Heart left ventricle (tissue), 16 donors: ENCODE measurements around the gene ETS2. TPM values are rescaled to one million over a fixed set of nuclear protein-coding genes. Genes with fewer than 3 reads are reported as not detected.

Experiments used
- ATAC-seq, 4 donors: fragments of 200-7000 bp; cut with Tn5 transposase; one replicate each; pipeline ENCODE4 v1.9.1; 2020 to 2022; ENCODE audit warnings: moderate library complexity in 4 of 4, mild to moderate bottlenecking in 3 of 4, moderate number of reproducible peaks in 1 of 4
- DNase-seq, 5 donors: peaks; one replicate each; pipeline ENCODE4 v3.0.0-alpha.2; 2020
- H3K27ac ChIP-seq, 12 donors: fragments of 200-600 bp; sonication (generic) in 4 of 12; one replicate each; pipeline versions ENCODE4 v1.5.0 to v1.8.0; 2016 to 2022; ENCODE audit warnings: mild to moderate bottlenecking in 2 of 12
- H3K27me3 ChIP-seq, 9 donors: fragments of 200-600 bp; sonication (generic) in 2 of 9; one replicate each; pipeline versions ENCODE4 v1.5.1 to v1.8.0; 2016 to 2022; ENCODE audit warnings: mild to moderate bottlenecking in 3 of 9
- H3K36me3 ChIP-seq, 9 donors: fragments of 200-600 bp; sonication (generic) in 2 of 9; one replicate each; pipeline versions ENCODE4 v1.5.0 to v1.8.0; 2018 to 2022; ENCODE audit warnings: mild to moderate bottlenecking in 2 of 9
- H3K4me1 ChIP-seq, 12 donors: fragments of 200-600 bp; sonication (generic) in 4 of 12; one replicate each; pipeline versions ENCODE4 v1.5.0 to v1.8.0; 2016 to 2022; ENCODE audit warnings: mild to moderate bottlenecking in 3 of 12
- H3K4me3 ChIP-seq, 12 donors: fragments of 200-600 bp; sonication (generic) in 4 of 12; one replicate each; pipeline versions ENCODE4 v1.5.0 to v1.8.0; 2017 to 2022; ENCODE audit warnings: mild to moderate bottlenecking in 9 of 12, moderate library complexity in 4 of 12
- H3K9me3 ChIP-seq, 12 donors: fragments of 200-600 bp; sonication (generic) in 4 of 12; one replicate each; pipeline versions ENCODE4 v1.5.0 to v1.8.0; 2016 to 2022; ENCODE audit warnings: mild to moderate bottlenecking in 1 of 12
- POLR2A ChIP-seq, 2 donors: fragments of 450-650 bp; IDR thresholded peaks; one replicate each; pipeline ENCODE4 v1.6.1; 2017; ENCODE audit warnings: antibody characterized with exemption in 2 of 2, mild to moderate bottlenecking in 2 of 2, moderate library complexity in 2 of 2
- WGBS, 4 donors: extraction: QIAGEN DNeasy Blood & Tissue Kit in 2 of 4; methylation state at CpG; one replicate each; pipeline versions ENCODE4 v1.1.5 to v1.1.7; 2013 to 2018; 5-methylcytosine and 5-hydroxymethylcytosine counted together
- intact Hi-C, 10 donors: fragments of 100-400 bp; cut with DNase I; formaldehyde crosslinking; loops; one replicate each; pipeline versions ENCODE4 v1.11.1 to v1.14.2; 2022
- polyA plus RNA-seq, 2 donors: library from polyadenylated mRNA; stranded (reverse); fragments of 200-250 nt; gene quantifications; one replicate each; pipeline ENCODE4 v1.2.3, GENCODE V29; 2013
- total RNA-seq, 9 donors: library from RNA; depleted of rRNA in 2 of 9; stranded (reverse); fragments of >200 nt in 2 of 9; fragmentation: NEBNext Ultra II Directional in 3 of 9; extraction: Animal tissue kit (Norgen Biotek cat#: 25700) in 3 of 9; gene quantifications; one replicate each; pipeline versions ENCODE4 v1.1.0 to v1.2.4, GENCODE V29; 2016 to 2023
- TF ChIP-seq, protein P1 (sequence below), 12 donors: fragments of 200-600 bp; sonication (generic) in 4 of 12; IDR thresholded peaks; one replicate each; pipeline versions ENCODE4 v1.5.0 to v1.8.0; 2018 to 2022; ENCODE audit warnings: antibody characterized with exemption in 12 of 12, mild to moderate bottlenecking in 5 of 12
- donor health status: ischemic (EF 13 %, LVEDD 7.1; RV severe dilation, severe dysfunction).
- donor health status: healthy with polysubstance abuse.
- donor health status: DM: no; HTN: yes; CAD: no.
- donor health status: DM: no; HTN: no; CAD: no.
- donor health status: ischemic (EF 25% LVEDD 6.9; RV normal size, moderate dysfunction).
- donor health status: ischemic (EF 25% LVEDD 5.7; RV mildly dilated, moderate dysfunction).
- donor health status: healthy.
- donor health status: DM: yes; HTN: yes; CAD: no.
- donor health status: ischemic (EF 35%, LVEDD 5.7; RV mildly dilated, moderate dysfunction).
- donor health status: nonischemic (EF 11% LVEDD 7.7; RV severe dilation, severe dysfunction).
- donor health status: DM: yes; HTN: yes; CAD: no.
- donor health status: PGD.
- donor health status: ischemic (EF 29% LVEDD 5.4; RV normal size, mild dysfunction).
- donor health status: nonischemic (EF 23%, LVEDD 6.1; RV moderate dilation, normal function).

ETS2 gene
- total and polyA plus RNA-seq, 11 donors: 19.0 to 92.7 (median 41.0) TPM

DNA sequence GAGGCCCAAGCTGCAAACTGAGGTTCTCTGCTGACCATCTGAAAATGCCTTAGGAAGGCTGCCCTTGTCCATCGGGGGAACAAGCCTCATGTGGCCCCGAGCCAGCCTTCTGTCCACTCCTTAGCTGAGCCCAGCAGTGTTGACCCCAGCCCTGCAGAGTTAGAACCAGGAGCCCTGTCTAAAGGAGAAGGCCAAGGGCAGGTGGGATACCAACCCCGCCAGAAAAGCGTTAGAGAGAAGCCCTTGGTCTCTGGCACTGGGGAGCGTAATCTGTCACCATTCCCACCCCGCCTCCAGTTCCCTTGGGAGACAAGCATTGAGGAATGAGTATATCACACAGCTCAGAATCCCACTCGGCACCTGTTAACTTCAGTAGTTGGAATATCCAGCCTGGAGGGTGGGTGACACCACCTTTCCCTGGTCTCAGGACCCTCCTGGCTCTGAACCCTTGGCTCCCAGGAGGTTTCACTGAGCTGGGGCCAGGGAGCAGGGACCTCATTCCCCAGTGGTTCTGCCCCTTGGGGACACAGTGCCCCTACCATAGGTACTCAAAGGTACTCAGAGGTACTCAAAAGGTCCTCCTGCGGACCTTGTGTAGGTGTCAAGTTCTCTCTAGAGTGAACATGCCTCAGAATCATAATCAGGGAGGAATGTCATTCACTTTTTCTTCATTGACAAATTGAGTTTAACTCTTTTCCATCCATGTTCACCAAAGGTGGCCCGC is 16.4 kb downstream of the ETS2 start:
- Histone ChIP-seq H3K27ac (peak overlapping the region; percentile 16 to 79 (median 66)), H3K9me3 (peaks cover 0 to 18% (median 5%) of the 10 kb centered on the region in 12 donors), H3K4me1 (peaks cover 3 to 71% (median 31%) of the 10 kb centered on the region in 12 donors), H3K27me3 (no peaks in the 10 kb centered on the region), H3K4me3 (no peak overlapping the region), H3K36me3 (peaks cover 2 to 79% (median 77%) of the 10 kb centered on the region in 9 donors)
- no peak for TF ChIP-seq POLR2A (IDR thresholded peaks at IDR 0.05)
- TF ChIP-seq, protein P1, sequence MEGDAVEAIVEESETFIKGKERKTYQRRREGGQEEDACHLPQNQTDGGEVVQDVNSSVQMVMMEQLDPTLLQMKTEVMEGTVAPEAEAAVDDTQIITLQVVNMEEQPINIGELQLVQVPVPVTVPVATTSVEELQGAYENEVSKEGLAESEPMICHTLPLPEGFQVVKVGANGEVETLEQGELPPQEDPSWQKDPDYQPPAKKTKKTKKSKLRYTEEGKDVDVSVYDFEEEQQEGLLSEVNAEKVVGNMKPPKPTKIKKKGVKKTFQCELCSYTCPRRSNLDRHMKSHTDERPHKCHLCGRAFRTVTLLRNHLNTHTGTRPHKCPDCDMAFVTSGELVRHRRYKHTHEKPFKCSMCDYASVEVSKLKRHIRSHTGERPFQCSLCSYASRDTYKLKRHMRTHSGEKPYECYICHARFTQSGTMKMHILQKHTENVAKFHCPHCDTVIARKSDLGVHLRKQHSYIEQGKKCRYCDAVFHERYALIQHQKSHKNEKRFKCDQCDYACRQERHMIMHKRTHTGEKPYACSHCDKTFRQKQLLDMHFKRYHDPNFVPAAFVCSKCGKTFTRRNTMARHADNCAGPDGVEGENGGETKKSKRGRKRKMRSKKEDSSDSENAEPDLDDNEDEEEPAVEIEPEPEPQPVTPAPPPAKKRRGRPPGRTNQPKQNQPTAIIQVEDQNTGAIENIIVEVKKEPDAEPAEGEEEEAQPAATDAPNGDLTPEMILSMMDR (IDR thresholded peaks at IDR 0.05): no peak
- WGBS, 4 donors: 72 to 84% (median 81%) methylated on average over 9 of the region's 9 CpGs
- ATAC-seq (peak in 1 of 4 donors; percentile 6), DNase-seq (no peak)
- intact Hi-C loops: loop anchor here in 2 of 10 donors (5.0 kb wide), 2 partner anchors 90 to 170 kb away; no protein-coding TSS in a partner anchor

- ATAC-seq (peak in 3 of 4 donors; percentile 10 to 48 (median 19)), DNase-seq (peak in 2 of 5 donors; percentile 45 to 52)
- H3K4me1 ChIP-seq: peaks cover 3 to 71% (median 31%) of the 10 kb centered on the region in 12 donors
- intact Hi-C loops: loop anchor here in 2 of 10 donors (5.0 kb wide), 2 partner anchors 89 to 169 kb away; no protein-coding TSS in a partner anchor
- 55 to 65% (median 60%) methylated on average over 25 to 26 of the region's 26 CpGs for WGBS, 4 donors
- no peak for TF ChIP-seq POLR2A (IDR thresholded peaks at IDR 0.05)
- TF ChIP-seq, protein P1 (IDR thresholded peaks at IDR 0.05): no peak
- peak overlapping the region; percentile 16 to 79 (median 66) for H3K27ac ChIP-seq
- peak overlapping the region in 1 of 12 donors; percentile 3 for H3K4me3 ChIP-seq
- H3K27me3 ChIP-seq: no peaks in the 10 kb centered on the region
- peaks cover 2 to 72% (median 70%) of the 10 kb centered on the region in 9 donors for H3K36me3 ChIP-seq
- H3K9me3 ChIP-seq: peaks cover 0 to 18% (median 5%) of the 10 kb centered on the region in 12 donors
Measured at GRCh38 chr21:38822778-38823238, 17.1 kb downstream of the ETS2 start.

DNA sequence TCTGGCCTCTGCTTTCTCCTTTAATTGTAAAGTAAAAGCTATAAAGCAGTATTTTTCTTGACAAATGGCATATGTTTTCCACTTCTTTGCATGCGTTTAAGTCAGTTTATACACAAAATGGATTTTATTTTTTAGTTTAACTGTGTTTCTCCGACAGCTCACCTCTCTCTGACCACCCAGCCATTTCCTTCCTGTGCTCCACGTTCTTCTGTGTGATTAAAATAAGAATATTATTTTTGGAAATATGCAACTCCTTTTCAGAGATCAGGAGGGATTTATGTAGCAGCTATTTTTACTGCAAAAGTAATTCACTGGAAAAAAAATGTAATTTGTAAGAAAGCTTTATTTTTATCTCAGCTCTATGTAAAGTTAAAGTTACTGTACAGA is 18.0 kb downstream of the ETS2 start:
- DNase-seq (no peak), ATAC-seq (peak in 2 of 4 donors; percentile 11 to 30)
- H3K27me3 ChIP-seq: no peaks in the 10 kb centered on the region
- H3K4me1 ChIP-seq: peaks cover 3 to 64% (median 31%) of the 10 kb centered on the region in 12 donors
- intact Hi-C loops: loop anchor here in 2 of 10 donors (5.0 kb wide), 2 partner anchors 89 to 169 kb away; no protein-coding TSS in a partner anchor
- WGBS, 4 donors: 44 to 49% (median 48%) methylated on average over 3 of the region's 3 CpGs
- peaks cover 0 to 18% (median 5%) of the 10 kb centered on the region in 12 donors for H3K9me3 ChIP-seq
- peak overlapping the region; percentile 20 to 79 (median 67) for H3K27ac ChIP-seq
- H3K4me3 ChIP-seq: peak overlapping the region in 1 of 12 donors; percentile 3
- H3K36me3 ChIP-seq: peaks cover under 1 to 63% (median 61%) of the 10 kb centered on the region in 9 donors
- TF ChIP-seq POLR2A (IDR thresholded peaks at IDR 0.05): no peak
- TF ChIP-seq, protein P1 (IDR thresholded peaks at IDR 0.05): no peak
